CD4-positive, alpha-beta T cell treated with Interleukin-21 for 1 hour (primary cell): ENCODE results near the gene NAT16.

Experiments used
- DNase-seq: peaks from one replicate; pipeline ENCODE4 v3.0.0-alpha.2; 2020

The NAT16 gene

GRCh38 chr7:101180130-101180755 is at the start of gene NAT16:
TSS of gene NAT16 (minus strand) at chr7:101180293. CDS start at chr7:101174807, 5,486 bp downstream.
- no peak for DNase-seq

GRCh38 chr7:101226721-101227120 is 46.6 kb upstream of the NAT16 start:
- no peak for DNase-seq

GRCh38 chr7:101225650-101226049 is 45.6 kb upstream of the NAT16 start:
- DNase-seq = no peak

GRCh38 chr7:101223528-101223927 is 43.4 kb upstream of the NAT16 start:
- no peak for DNase-seq

- DNase-seq = no peak
Observed at GRCh38 chr7:101222275-101222830, 42.3 kb upstream of the NAT16 start.

GRCh38 chr7:101220295-101220694 is 40.2 kb upstream of the NAT16 start:
- no peak for DNase-seq

GRCh38 chr7:101218236-101219125 is 38.4 kb upstream of the NAT16 start:
- DNase-seq = no peak

- DNase-seq = peak; percentile 98
Observed at GRCh38 chr7:101217388-101218235, 37.5 kb upstream of the NAT16 start, which contains the start of the genes PLOD3 and ZNHIT1. TSS of gene PLOD3 (minus strand) at chr7:101217581. CDS start at chr7:101217274, 307 bp downstream. TSS of gene ZNHIT1 (plus strand) at chr7:101218165. CDS start at chr7:101218196, 31 bp downstream.

GRCh38 chr7:101216860-101217387 is 36.8 kb upstream of the NAT16 start:
- no peak for DNase-seq

- DNase-seq = no peak
Observed at GRCh38 chr7:101216001-101216859, 36.1 kb upstream of the NAT16 start.

- DNase-seq = no peak
Observed at GRCh38 chr7:101212014-101212413, 31.9 kb upstream of the NAT16 start.

GRCh38 chr7:101211501-101211900 is 31.4 kb upstream of the NAT16 start:
- no peak for DNase-seq

GRCh38 chr7:101210143-101210542 is 30.1 kb upstream of the NAT16 start:
- no peak for DNase-seq

- no peak for DNase-seq
Observed at GRCh38 chr7:101208794-101209193, 28.7 kb upstream of the NAT16 start.

- DNase-seq = no peak
Observed at GRCh38 chr7:101207459-101207858, 27.4 kb upstream of the NAT16 start.

GRCh38 chr7:101206665-101207042 is 26.6 kb upstream of the NAT16 start:
- DNase-seq = no peak

- no peak for DNase-seq
Observed at GRCh38 chr7:101205901-101206664, 26.0 kb upstream of the NAT16 start.

- peak; percentile 50 for DNase-seq
Observed at GRCh38 chr7:101203740-101204738, 23.9 kb upstream of the NAT16 start.

- DNase-seq = no peak
Observed at GRCh38 chr7:101202603-101202918, 22.5 kb upstream of the NAT16 start.
